WERI-Rb-1 (cell line): ENCODE data around the gene DIP2B.

ENCODE experiments used
- DNase-seq: peaks from one replicate; pipeline ENCODE4 v3.0.0-alpha.2; 2020
- H3K27ac ChIP-seq: fragments of 250-450 bp; sonication (Bioruptor Pico); 2 replicates; pipeline ENCODE4 v1.5.1; 2020; ENCODE audit warnings: mild to moderate bottlenecking, moderate library complexity
- H3K27me3 ChIP-seq: fragments of 250-450 bp; sonication (Bioruptor Pico); 2 replicates; pipeline ENCODE4 v1.5.1; 2021; ENCODE audit warnings: mild to moderate bottlenecking, low read depth, moderate library complexity; ENCODE audit not compliant: insufficient read depth, severe bottlenecking
- H3K36me3 ChIP-seq: fragments of 250-450 bp; sonication (Bioruptor Pico); 2 replicates; pipeline ENCODE4 v1.5.1; 2020; ENCODE audit warnings: mild to moderate bottlenecking, moderate library complexity
- H3K4me3 ChIP-seq: 2 replicates; pipeline ENCODE4 v1.5.1; 2011; ENCODE audit warnings: low read depth, mild to moderate bottlenecking, control low read depth, low read length
- H3K9me3 ChIP-seq: fragments of 250-450 bp; sonication (Bioruptor Pico); 2 replicates; pipeline ENCODE4 v1.5.1; 2021; ENCODE audit warnings: mild to moderate bottlenecking, moderate library complexity; ENCODE audit not compliant: severe bottlenecking
- TF ChIP-seq, protein P1 (sequence below): IDR thresholded peaks from 2 replicates; pipeline ENCODE4 v1.5.1; 2011; ENCODE audit warnings: low read depth, mild to moderate bottlenecking, control low read depth, inconsistent platforms, low read length

DIP2B gene

GRCh38 chr12:50507930-50508329, 3.1 kb downstream of the DIP2B start:
- Histone ChIP-seq H3K27me3 (no peaks in the 10 kb centered on the region), H3K27ac (no peak overlapping the region), H3K36me3 (no peaks in the 10 kb centered on the region), H3K4me3 (no peak overlapping the region), H3K9me3 (no peaks in the 10 kb centered on the region)
- DNase-seq: no peak
- TF ChIP-seq, protein P1, sequence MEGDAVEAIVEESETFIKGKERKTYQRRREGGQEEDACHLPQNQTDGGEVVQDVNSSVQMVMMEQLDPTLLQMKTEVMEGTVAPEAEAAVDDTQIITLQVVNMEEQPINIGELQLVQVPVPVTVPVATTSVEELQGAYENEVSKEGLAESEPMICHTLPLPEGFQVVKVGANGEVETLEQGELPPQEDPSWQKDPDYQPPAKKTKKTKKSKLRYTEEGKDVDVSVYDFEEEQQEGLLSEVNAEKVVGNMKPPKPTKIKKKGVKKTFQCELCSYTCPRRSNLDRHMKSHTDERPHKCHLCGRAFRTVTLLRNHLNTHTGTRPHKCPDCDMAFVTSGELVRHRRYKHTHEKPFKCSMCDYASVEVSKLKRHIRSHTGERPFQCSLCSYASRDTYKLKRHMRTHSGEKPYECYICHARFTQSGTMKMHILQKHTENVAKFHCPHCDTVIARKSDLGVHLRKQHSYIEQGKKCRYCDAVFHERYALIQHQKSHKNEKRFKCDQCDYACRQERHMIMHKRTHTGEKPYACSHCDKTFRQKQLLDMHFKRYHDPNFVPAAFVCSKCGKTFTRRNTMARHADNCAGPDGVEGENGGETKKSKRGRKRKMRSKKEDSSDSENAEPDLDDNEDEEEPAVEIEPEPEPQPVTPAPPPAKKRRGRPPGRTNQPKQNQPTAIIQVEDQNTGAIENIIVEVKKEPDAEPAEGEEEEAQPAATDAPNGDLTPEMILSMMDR: no peak

GRCh38 chr12:50508414-50508813, 3.6 kb downstream of the DIP2B start:
- Histone ChIP-seq H3K9me3 (no peaks in the 10 kb centered on the region), H3K27me3 (no peaks in the 10 kb centered on the region), H3K36me3 (no peaks in the 10 kb centered on the region), H3K4me3 (no peak overlapping the region), H3K27ac (no peak overlapping the region)
- no peak for DNase-seq
- TF ChIP-seq, protein P1: no peak

DNA sequence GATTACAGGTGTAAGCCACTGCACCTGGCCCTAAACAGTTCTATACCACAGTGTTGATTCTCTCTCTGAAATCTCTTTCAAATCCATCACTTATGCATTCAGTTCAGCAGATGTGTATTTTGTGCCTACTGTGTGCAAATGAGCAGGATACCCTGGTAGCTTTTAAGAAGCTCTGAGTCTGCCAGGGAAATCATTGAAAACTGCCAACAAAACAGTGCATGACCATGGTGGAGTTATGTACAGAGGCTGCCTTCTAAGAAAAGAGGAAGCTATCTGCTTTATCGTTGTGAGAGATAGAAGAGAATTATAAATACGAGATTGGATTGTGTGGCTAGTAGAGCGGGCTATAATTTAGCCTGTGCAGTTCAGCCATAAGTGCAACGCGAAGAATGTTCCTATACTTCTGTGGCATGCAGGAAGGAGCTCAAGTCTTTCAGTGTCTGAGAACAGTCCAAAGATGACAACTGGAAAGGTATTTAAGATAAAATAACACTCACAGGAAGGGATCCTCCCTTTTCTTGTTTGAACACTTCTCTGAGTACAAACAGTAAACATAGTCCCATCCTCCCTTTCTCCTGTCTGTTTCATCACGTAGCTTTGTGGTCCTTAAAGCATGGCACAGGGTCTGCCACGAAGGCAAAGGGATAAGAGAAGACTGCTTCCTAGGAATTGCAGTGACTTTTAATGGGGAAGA, 4.3 kb downstream of the DIP2B start:
- Histone ChIP-seq H3K27ac (no peak overlapping the region), H3K27me3 (no peaks in the 10 kb centered on the region), H3K4me3 (no peak overlapping the region), H3K36me3 (no peaks in the 10 kb centered on the region), H3K9me3 (no peaks in the 10 kb centered on the region)
- DNase-seq: no peak
- TF ChIP-seq, protein P1: no peak

DNA sequence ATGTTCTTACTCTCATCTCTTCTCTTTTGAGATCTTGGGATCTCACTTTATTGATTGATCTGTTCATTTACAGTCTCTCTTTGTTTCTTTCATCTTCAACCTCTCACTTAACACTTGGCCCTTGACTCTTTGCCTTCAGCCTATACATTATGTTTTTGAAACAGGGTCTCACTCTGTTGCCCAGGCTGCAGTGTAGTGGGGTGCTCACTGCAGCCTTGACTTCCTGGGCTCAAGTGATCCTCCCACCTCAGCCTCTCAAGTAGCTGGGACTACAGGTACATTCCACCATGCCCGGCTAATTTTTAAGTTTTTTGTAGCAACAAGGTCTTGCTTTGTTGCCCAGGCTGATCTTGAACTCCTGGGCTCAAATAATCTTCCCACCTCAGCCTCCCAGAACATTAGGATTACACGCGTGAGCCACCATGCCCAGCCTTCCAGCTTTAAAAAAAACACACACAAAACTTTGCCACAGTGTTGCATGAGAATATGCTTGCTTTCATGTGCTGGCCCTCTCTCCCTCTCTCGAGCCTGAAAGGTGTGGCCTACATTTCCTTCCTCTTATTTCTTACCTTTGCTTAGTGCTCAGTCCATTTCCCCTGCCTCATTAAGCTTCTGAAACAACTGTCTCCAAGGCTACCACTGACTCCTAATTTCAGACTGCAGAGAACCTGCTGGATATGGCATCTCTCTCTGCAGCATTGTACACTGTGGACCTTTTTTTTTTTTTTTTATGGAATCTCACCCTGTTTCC, 9.9 kb downstream of the DIP2B start:
- no peak for DNase-seq
- Histone ChIP-seq H3K27me3 (no peaks in the 10 kb centered on the region), H3K27ac (no peak overlapping the region), H3K36me3 (no peaks in the 10 kb centered on the region), H3K4me3 (no peak overlapping the region), H3K9me3 (no peaks in the 10 kb centered on the region)
- TF ChIP-seq, protein P1: no peak

GRCh38 chr12:50515587-50515986, 10.8 kb downstream of the DIP2B start:
- Histone ChIP-seq H3K36me3 (no peaks in the 10 kb centered on the region), H3K27ac (no peak overlapping the region)
- TF ChIP-seq, protein P1: no peak

More at GRCh38 chr12:50515587-50515986, 10.8 kb downstream of the DIP2B start:
- H3K4me3 ChIP-seq: no peak overlapping the region
- no peaks in the 10 kb centered on the region for H3K9me3 ChIP-seq
- H3K27me3 ChIP-seq: no peaks in the 10 kb centered on the region
- no peak for DNase-seq
